IPS-NIHi7 (cell line): ENCODE measurements around the gene COL23A1.

Source experiments
- DNase-seq: peaks from one replicate; pipeline ENCODE4 v3.0.0; 2012; ENCODE audit warnings: mixed read lengths; ENCODE audit errors: extremely low spot score

The COL23A1 gene

GRCh38 chr5:178555005-178555404, 35.2 kb downstream of the COL23A1 start:
- no peak for DNase-seq

GRCh38 chr5:178554311-178554710, 35.9 kb downstream of the COL23A1 start:
- no peak for DNase-seq

- no peak for DNase-seq
Observed at GRCh38 chr5:178553517-178553916, 36.7 kb downstream of the COL23A1 start.

- DNase-seq, result no peak
Observed at GRCh38 chr5:178551468-178551867, 38.7 kb downstream of the COL23A1 start.

- no peak for DNase-seq
Observed at GRCh38 chr5:178551059-178551458, 39.1 kb downstream of the COL23A1 start.

- DNase-seq, result no peak
Observed at GRCh38 chr5:178548746-178549145, 41.4 kb downstream of the COL23A1 start.

GRCh38 chr5:178547753-178548415, 42.3 kb downstream of the COL23A1 start:
- DNase-seq, result no peak

GRCh38 chr5:178547052-178547666, 43.0 kb downstream of the COL23A1 start:
- DNase-seq, result no peak

GRCh38 chr5:178546675-178547033, 43.5 kb downstream of the COL23A1 start:
- no peak for DNase-seq

- DNase-seq, result no peak
Observed at GRCh38 chr5:178545941-178546674, 44.1 kb downstream of the COL23A1 start.

- no peak for DNase-seq
Observed at GRCh38 chr5:178545176-178545575, 45.0 kb downstream of the COL23A1 start.

GRCh38 chr5:178544166-178544834, 45.9 kb downstream of the COL23A1 start:
- no peak for DNase-seq

- DNase-seq, result no peak
Observed at GRCh38 chr5:178542455-178542854, 47.7 kb downstream of the COL23A1 start.

GRCh38 chr5:178540526-178540925, 49.7 kb downstream of the COL23A1 start:
- no peak for DNase-seq

GRCh38 chr5:178538741-178539229, 51.4 kb downstream of the COL23A1 start:
- no peak for DNase-seq

GRCh38 chr5:178537467-178538371, 52.5 kb downstream of the COL23A1 start:
- no peak for DNase-seq

- DNase-seq, result no peak
Observed at GRCh38 chr5:178536541-178537466, 53.4 kb downstream of the COL23A1 start.

- DNase-seq, result no peak
Observed at GRCh38 chr5:178535299-178536175, 54.7 kb downstream of the COL23A1 start.

GRCh38 chr5:178533136-178533535, 57.1 kb downstream of the COL23A1 start:
- no peak for DNase-seq
